Posterior vena cava (tissue), 2 donors: ENCODE results near the gene SPATA31C1. TPM values are rescaled to one million over a fixed set of nuclear protein-coding genes. Genes with fewer than 3 reads are reported as not detected.

Source experiments
- total RNA-seq, 2 donors: library from RNA; stranded (reverse); fragmentation: NEBNext Ultra II Directional; extraction: Animal tissue kit (Norgen Biotek cat#: 25700); gene quantifications; one replicate each; pipeline ENCODE4 v1.2.1, GENCODE V29; 2021
- donor health status: DM: yes; HTN: yes; CAD: no.
- donor health status: DM: yes; HTN: yes; CAD: no.

Gene SPATA31C1
- total RNA-seq, 2 donors from 2014 or later = not detected

Other genes starting within 250 kb of the SPATA31C1 start
- gene CTSL, start 191.8 kb upstream of the SPATA31C1 start, total RNA-seq = 100 to 1,000 TPM; 176 to 195 TPM
- not detected for gene SPATA31E1, start 35.1 kb upstream of the SPATA31C1 start, total RNA-seq
- gene CDK20, start 56.6 kb downstream of the SPATA31C1 start, total RNA-seq = 1 to 10 TPM; 5.0 to 5.3 TPM
- not detected for gene SPATA31C2, start 220.5 kb downstream of the SPATA31C1 start, total RNA-seq